Loucy (cell line): Measurements from ENCODE around the gene OSBPL2.

Experiments used
- H2AFZ ChIP-seq: fragments of 200-600 bp; sonication (generic); 2 replicates; pipeline ENCODE4 v1.6.0; 2016; ENCODE audit warnings: antibody characterized with exemption, mild to moderate bottlenecking, low read length, moderate library complexity
- H3F3A ChIP-seq: fragments of 200-600 bp; 2 replicates; pipeline ENCODE4 v1.6.0; 2016; ENCODE audit warnings: antibody characterized with exemption, low read depth, mild to moderate bottlenecking
- H3K27me3 ChIP-seq: fragments of 200-600 bp; sonication (generic); 2 replicates; pipeline ENCODE4 v1.6.1; 2014; ENCODE audit warnings: low read length, mild to moderate bottlenecking; ENCODE audit not compliant: insufficient read depth, poor library complexity, severe bottlenecking
- H3K36me3 ChIP-seq: fragments of 200-600 bp; sonication (generic); 2 replicates; pipeline ENCODE4 v1.6.1; 2016; ENCODE audit warnings: low read length; ENCODE audit not compliant: insufficient read depth
- H3K4me1 ChIP-seq: fragments of 200-600 bp; sonication (generic); 2 replicates; pipeline ENCODE4 v1.5.1; 2014; ENCODE audit warnings: low read length, mild to moderate bottlenecking; ENCODE audit not compliant: insufficient read depth, poor library complexity, severe bottlenecking
- H3K4me2 ChIP-seq: fragments of 200-600 bp; sonication (generic); 2 replicates; pipeline ENCODE4 v1.6.0; 2014; ENCODE audit warnings: antibody characterized with exemption, low read length, low read depth, mild to moderate bottlenecking; ENCODE audit not compliant: poor library complexity, severe bottlenecking
- H3K4me3 ChIP-seq: fragments of 200-600 bp; sonication (generic); 2 replicates; pipeline ENCODE4 v1.5.1; 2014; ENCODE audit warnings: low read length, mild to moderate bottlenecking, mixed read lengths; ENCODE audit not compliant: poor library complexity, severe bottlenecking
- H3K79me2 ChIP-seq: fragments of 200-600 bp; sonication (generic); 2 replicates; pipeline ENCODE4 v1.6.1; 2014; ENCODE audit warnings: low read length; ENCODE audit not compliant: insufficient read depth
- H3K9ac ChIP-seq: fragments of 200-600 bp; sonication (generic); 2 replicates; pipeline ENCODE4 v1.6.0; 2014; ENCODE audit warnings: mild to moderate bottlenecking, low read depth, low read length, moderate library complexity; ENCODE audit not compliant: poor library complexity, severe bottlenecking
- H3K9me2 ChIP-seq: fragments of 200-600 bp; sonication (generic); replicated peaks from 2 replicates; pipeline ENCODE4 v1.6.1; 2016; ENCODE audit warnings: low read depth, low read length, mixed read lengths
- H3K9me3 ChIP-seq: fragments of 200-600 bp; sonication (generic); 2 replicates; pipeline ENCODE4 v1.6.1; 2014; ENCODE audit warnings: mild to moderate bottlenecking, antibody characterized with exemption, low read length, low read depth; ENCODE audit not compliant: insufficient read depth
- H4K20me1 ChIP-seq: fragments of 200-600 bp; sonication (generic); 2 replicates; pipeline ENCODE4 v1.6.0; 2014; ENCODE audit warnings: antibody characterized with exemption, low read length, mild to moderate bottlenecking; ENCODE audit not compliant: insufficient read depth, poor library complexity, severe bottlenecking
- CTCF ChIP-seq: fragments of 200-600 bp; sonication (generic); conservative IDR thresholded peaks from 2 replicates; pipeline ENCODE4 v1.5.1; 2014; ENCODE audit warnings: mild to moderate bottlenecking, antibody characterized with exemption, low read length
- EZH2phosphoT487 ChIP-seq: fragments of 200-600 bp; IDR thresholded peaks from 2 replicates; pipeline ENCODE4 v1.6.1; 2018; ENCODE audit warnings: antibody characterized with exemption, mild to moderate bottlenecking, moderate library complexity, borderline replicate concordance

OSBPL2 gene

GRCh38 chr20:62220666-62221568 lies 17.4 kb upstream of the OSBPL2 start:
- Histone ChIP-seq H3K9ac (no peak overlapping the region), H3K4me2 (no peak overlapping the region), H3F3A (no peaks in the 10 kb centered on the region), H3K79me2 (no peaks in the 10 kb centered on the region), H3K36me3 (no peaks in the 10 kb centered on the region), H3K9me3 (no peaks in the 10 kb centered on the region), H3K4me1 (no peaks in the 10 kb centered on the region), H3K4me3 (no peak overlapping the region), H2AFZ (no peak overlapping the region), H3K27me3 (no peaks in the 10 kb centered on the region), H4K20me1 (no peaks in the 10 kb centered on the region), H3K9me2 (no peaks in the 10 kb centered on the region)
- TF ChIP-seq EZH2phosphoT487, result no peak
- TF ChIP-seq CTCF, result no peak

GRCh38 chr20:62222266-62222850 lies 16.0 kb upstream of the OSBPL2 start:
- TF ChIP-seq CTCF (no peak), EZH2phosphoT487 (no peak)
- Histone ChIP-seq H3K36me3 (no peaks in the 10 kb centered on the region), H3K4me1 (no peaks in the 10 kb centered on the region), H3K27me3 (no peaks in the 10 kb centered on the region), H3K9me2 (no peaks in the 10 kb centered on the region), H3K4me3 (no peak overlapping the region), H4K20me1 (no peaks in the 10 kb centered on the region), H3K9me3 (no peaks in the 10 kb centered on the region), H2AFZ (no peak overlapping the region), H3K4me2 (no peak overlapping the region), H3K9ac (no peak overlapping the region), H3F3A (no peaks in the 10 kb centered on the region), H3K79me2 (no peaks in the 10 kb centered on the region)

- Histone ChIP-seq H3F3A (no peaks in the 10 kb centered on the region), H3K9me3 (no peaks in the 10 kb centered on the region), H3K79me2 (no peaks in the 10 kb centered on the region), H3K4me1 (no peaks in the 10 kb centered on the region), H3K9me2 (no peaks in the 10 kb centered on the region), H3K9ac (no peak overlapping the region), H3K27me3 (no peaks in the 10 kb centered on the region), H2AFZ (no peak overlapping the region), H3K4me2 (no peak overlapping the region), H3K4me3 (no peak overlapping the region), H4K20me1 (no peaks in the 10 kb centered on the region), H3K36me3 (no peaks in the 10 kb centered on the region)
- TF ChIP-seq CTCF (no peak), EZH2phosphoT487 (no peak)
Observed at GRCh38 chr20:62222972-62223371, 15.3 kb upstream of the OSBPL2 start.
